ENCODE results near the gene FAM81A.

DNA sequence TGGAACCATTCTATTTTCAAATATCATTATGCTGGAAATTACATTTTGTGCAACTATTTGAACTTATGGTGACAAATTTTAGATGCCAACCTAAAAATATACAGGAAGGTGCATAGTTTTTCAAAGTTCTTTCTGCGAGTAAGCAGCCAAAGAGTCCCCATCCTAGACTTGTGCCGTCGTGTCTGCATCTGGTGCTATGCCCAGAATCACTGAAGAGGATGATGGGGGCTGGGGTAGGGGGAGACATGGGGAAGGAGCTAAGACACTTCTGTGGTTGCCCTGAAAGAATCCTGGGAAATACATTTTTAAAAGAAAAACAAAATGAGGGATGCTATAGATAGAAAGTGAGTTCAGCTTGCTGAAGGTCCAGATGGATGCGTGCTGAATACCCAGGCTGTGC lies 21.2 kb upstream of the FAM81A start:
- TF ChIP-seq, protein P1, sequence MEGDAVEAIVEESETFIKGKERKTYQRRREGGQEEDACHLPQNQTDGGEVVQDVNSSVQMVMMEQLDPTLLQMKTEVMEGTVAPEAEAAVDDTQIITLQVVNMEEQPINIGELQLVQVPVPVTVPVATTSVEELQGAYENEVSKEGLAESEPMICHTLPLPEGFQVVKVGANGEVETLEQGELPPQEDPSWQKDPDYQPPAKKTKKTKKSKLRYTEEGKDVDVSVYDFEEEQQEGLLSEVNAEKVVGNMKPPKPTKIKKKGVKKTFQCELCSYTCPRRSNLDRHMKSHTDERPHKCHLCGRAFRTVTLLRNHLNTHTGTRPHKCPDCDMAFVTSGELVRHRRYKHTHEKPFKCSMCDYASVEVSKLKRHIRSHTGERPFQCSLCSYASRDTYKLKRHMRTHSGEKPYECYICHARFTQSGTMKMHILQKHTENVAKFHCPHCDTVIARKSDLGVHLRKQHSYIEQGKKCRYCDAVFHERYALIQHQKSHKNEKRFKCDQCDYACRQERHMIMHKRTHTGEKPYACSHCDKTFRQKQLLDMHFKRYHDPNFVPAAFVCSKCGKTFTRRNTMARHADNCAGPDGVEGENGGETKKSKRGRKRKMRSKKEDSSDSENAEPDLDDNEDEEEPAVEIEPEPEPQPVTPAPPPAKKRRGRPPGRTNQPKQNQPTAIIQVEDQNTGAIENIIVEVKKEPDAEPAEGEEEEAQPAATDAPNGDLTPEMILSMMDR (IDR thresholded peaks at IDR 0.05), result no peak
- TF ChIP-seq POLR2A (IDR thresholded peaks at IDR 0.05) (no peak), EP300 (IDR thresholded peaks at IDR 0.05) (no peak)

Measured in ovary (tissue), 3 donors.